Measurements from ENCODE around the gene AP2M1. TPM values are rescaled to one million over a fixed set of nuclear protein-coding genes. Genes with fewer than 3 reads are reported as not detected.
A peak's percentile ranks its signal among the peaks of the same experiment; 100 is the strongest.

AP2M1 gene
- total and polyA plus RNA-seq, 2 of the 13 experiments (the other 11 are each of a cell fraction or from before 2014, with no cell fraction given), result 126 to 146 TPM

GRCh38 chr3:184185461-184186183 is 11.0 kb downstream of the AP2M1 start (continued):
- peak; percentile 79; the same call in 1 of the 2 replicates for TF ChIP-seq ARID4A (CRISPR knock-in tag; IDR thresholded peaks at IDR 0.05; ENCODE audit: borderline replicate concordance)
- TF ChIP-seq DPF2 (CRISPR knock-in tag; IDR thresholded peaks at IDR 0.05; ENCODE audit: borderline replicate concordance, low read depth), result no peak
- TF ChIP-seq MED8 (CRISPR knock-in tag; IDR thresholded peaks at IDR 0.05; ENCODE audit: insufficient replicate concordance), result no peak
- TF ChIP-seq ZNF772 (CRISPR knock-in tag; IDR thresholded peaks at IDR 0.05), result peak; percentile 71
- no peak for TF ChIP-seq FOXK2 (IDR thresholded peaks at IDR 0.05)
- TF ChIP-seq ZNF263 (CRISPR knock-in tag; IDR thresholded peaks at IDR 0.05), result no peak
- TF ChIP-seq ATAD3A (CRISPR knock-in tag; IDR thresholded peaks at IDR 0.05), result no peak
- no peak for TF ChIP-seq ZNF274 (CRISPR knock-in tag; IDR thresholded peaks at IDR 0.05)
- 0 out of 2 replicates have a peak, but pooled peaks have one; percentile 62 for TF ChIP-seq HNRNPL (IDR thresholded peaks at IDR 0.05; ENCODE audit: low read depth, low read length)
- peak; percentile 56; the same call in 1 of the 2 replicates for TF ChIP-seq HOXA3 (CRISPR knock-in tag; IDR thresholded peaks at IDR 0.05)
- TF ChIP-seq ZNF574 (CRISPR knock-in tag; IDR thresholded peaks at IDR 0.05), result peak; percentile 81
- TF ChIP-seq DMTF1 (CRISPR knock-in tag; IDR thresholded peaks at IDR 0.05), result no peak
- peak; percentile 56; the same call in 1 of the 2 replicates for TF ChIP-seq SPEN (CRISPR knock-in tag; IDR thresholded peaks at IDR 0.05; ENCODE audit: low read depth)
- no peak for TF ChIP-seq GZF1 (CRISPR knock-in tag; IDR thresholded peaks at IDR 0.05)
- TF ChIP-seq ZBTB43 (CRISPR knock-in tag; conservative IDR thresholded peaks at IDR 0.05), result no peak
- TF ChIP-seq ZZZ3 (CRISPR knock-in tag; IDR thresholded peaks at IDR 0.05; ENCODE audit: borderline replicate concordance), result no peak
- TF ChIP-seq ZNF780A (CRISPR knock-in tag; IDR thresholded peaks at IDR 0.05), result no peak
- TF ChIP-seq SIX4 (CRISPR knock-in tag; IDR thresholded peaks at IDR 0.05), result peak; percentile 16; the same call in 1 of the 2 replicates
- TF ChIP-seq RORA (CRISPR knock-in tag; IDR thresholded peaks at IDR 0.05), result no peak
